ENCODE data around the gene SNAI3. TPM values are rescaled to one million over a fixed set of nuclear protein-coding genes. Genes with fewer than 3 reads are reported as not detected.
"Not testable (repeated sequence)": the region's sequence is repeated elsewhere in the genome, so short reads cannot be mapped to it uniquely, and the experiment has no call there.

The SNAI3 gene
- total RNA-seq, 1 donor from 2014 or later: 1.2 TPM

DNA sequence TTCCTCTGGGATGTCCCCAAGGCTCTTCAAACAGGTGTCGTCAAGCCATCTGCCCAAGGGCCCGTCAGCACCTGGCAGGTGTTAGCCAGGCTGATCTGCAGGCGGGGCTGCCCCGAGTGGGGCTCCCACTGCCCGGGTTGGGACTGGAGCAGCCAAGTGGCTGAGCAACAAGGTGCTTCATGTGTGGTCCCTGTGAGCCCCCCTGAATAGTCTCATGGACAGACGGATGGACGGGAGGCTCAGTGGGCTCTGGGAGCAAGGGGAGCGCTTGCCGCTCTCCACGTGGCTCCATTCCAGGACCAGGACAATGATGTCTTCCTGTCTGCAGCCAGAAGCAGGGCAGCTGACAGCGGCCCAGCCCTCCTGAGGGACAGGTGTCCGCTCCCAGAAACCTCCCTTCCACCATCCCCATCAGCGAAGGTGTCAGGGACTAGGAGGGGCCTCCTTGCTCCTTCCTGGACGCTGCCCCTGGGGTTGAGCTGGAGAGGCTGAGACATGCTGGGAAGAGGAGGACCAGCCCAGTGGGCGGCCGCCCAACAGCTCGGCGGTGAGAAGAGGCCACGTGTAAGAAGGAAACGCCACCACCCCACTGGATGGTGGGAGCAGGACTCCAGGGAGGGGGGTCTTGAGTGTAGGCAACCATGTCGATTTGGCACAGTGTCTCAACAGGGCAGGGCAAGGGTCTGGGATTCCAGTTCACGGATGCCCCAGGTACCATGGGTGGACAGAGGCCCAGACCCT, 9.6 kb downstream of the SNAI3 start:
- no peak for DNase-seq (ENCODE audit: low spot score, unreplicated experiment)
- H3K27me3 Mint-ChIP-seq: no peaks in the 10 kb centered on the region
- no peaks in the 10 kb centered on the region for H3K36me3 Mint-ChIP-seq (ENCODE audit: insufficient read depth)
- no peak overlapping the region for H3K27ac Mint-ChIP-seq
- H3K4me3 Mint-ChIP-seq (ENCODE audit: low read depth): no peak overlapping the region
- no peaks in the 10 kb centered on the region for H3K4me1 Mint-ChIP-seq (ENCODE audit: low read depth)
- no peaks in the 10 kb centered on the region for H3K9me3 Mint-ChIP-seq (ENCODE audit: low read depth)
- TF ChIP-seq, protein P1, sequence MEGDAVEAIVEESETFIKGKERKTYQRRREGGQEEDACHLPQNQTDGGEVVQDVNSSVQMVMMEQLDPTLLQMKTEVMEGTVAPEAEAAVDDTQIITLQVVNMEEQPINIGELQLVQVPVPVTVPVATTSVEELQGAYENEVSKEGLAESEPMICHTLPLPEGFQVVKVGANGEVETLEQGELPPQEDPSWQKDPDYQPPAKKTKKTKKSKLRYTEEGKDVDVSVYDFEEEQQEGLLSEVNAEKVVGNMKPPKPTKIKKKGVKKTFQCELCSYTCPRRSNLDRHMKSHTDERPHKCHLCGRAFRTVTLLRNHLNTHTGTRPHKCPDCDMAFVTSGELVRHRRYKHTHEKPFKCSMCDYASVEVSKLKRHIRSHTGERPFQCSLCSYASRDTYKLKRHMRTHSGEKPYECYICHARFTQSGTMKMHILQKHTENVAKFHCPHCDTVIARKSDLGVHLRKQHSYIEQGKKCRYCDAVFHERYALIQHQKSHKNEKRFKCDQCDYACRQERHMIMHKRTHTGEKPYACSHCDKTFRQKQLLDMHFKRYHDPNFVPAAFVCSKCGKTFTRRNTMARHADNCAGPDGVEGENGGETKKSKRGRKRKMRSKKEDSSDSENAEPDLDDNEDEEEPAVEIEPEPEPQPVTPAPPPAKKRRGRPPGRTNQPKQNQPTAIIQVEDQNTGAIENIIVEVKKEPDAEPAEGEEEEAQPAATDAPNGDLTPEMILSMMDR (IDR thresholded peaks at IDR 0.05; ENCODE audit: unreplicated experiment): no peak

DNA sequence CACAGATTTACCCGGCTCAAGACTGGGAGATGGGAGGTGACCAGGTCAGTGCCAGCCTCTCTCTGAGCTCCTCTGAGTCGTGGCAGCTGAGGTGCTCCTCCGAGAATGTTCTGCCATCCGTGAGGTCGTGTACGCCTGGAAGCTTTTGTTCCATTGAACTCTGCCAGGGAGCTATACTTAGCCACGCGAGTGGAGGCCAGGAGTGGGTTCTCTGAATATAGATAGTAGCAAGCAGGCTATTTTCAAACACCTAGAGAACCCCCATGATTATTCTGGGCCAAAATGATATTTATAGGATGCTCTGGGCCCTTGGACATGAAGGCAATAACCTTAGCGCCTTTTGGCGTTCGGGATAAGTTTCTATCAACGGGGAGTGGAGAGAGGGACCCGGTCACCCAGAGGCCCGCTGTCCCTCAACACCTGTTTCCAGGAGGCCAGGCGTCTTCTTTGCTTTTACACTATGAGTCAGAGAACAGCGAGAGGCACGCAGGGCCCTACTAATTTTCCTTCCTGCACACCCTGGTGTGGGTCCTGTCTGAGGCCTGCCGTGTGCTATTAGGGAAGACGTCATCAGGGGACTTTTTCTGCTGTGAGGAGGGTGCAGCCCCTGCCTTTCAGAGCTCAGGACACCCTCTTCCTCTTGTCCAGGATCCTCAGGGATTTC, 12.5 kb downstream of the SNAI3 start:
- H3K27ac Mint-ChIP-seq: no peak overlapping the region
- H3K27me3 Mint-ChIP-seq: no peaks in the 10 kb centered on the region
- TF ChIP-seq, protein P1 (IDR thresholded peaks at IDR 0.05; ENCODE audit: unreplicated experiment): no peak
- no peak for DNase-seq (ENCODE audit: low spot score, unreplicated experiment)
- H3K9me3 Mint-ChIP-seq (ENCODE audit: low read depth): no peaks in the 10 kb centered on the region
- H3K4me3 Mint-ChIP-seq (ENCODE audit: low read depth): no peak overlapping the region
- H3K4me1 Mint-ChIP-seq (ENCODE audit: low read depth): no peaks in the 10 kb centered on the region
- H3K36me3 Mint-ChIP-seq (ENCODE audit: insufficient read depth): no peaks in the 10 kb centered on the region

DNA sequence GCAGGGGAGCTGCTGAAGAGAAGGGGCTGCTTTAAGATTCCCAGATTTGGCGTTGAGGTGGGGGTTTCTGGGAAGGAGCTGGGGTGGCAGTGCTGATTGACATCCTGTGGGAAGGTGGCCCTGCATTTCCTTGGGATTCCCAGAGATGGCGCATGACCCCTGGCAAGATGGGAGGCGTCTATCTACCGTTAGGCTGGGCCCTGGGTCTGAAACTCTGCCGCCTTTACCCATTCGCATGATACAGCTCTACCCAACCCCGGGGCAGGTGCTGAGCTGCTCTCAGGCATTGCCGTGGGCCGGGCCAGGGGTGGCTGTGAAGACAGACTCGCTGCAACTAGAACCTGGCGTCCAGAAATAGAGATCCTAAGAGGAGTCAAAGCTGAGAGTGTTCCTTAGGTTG, 13.5 kb downstream of the SNAI3 start:
- Mint-ChIP-seq H3K27me3 (no peaks in the 10 kb centered on the region), H3K4me1 (ENCODE audit: low read depth) (no peaks in the 10 kb centered on the region), H3K9me3 (ENCODE audit: low read depth) (no peaks in the 10 kb centered on the region), H3K27ac (no peak overlapping the region), H3K36me3 (ENCODE audit: insufficient read depth) (peaks cover 1% of the 10 kb centered on the region), H3K4me3 (ENCODE audit: low read depth) (no peak overlapping the region)
- no peak for DNase-seq (ENCODE audit: low spot score, unreplicated experiment)
- TF ChIP-seq, protein P1 (IDR thresholded peaks at IDR 0.05; ENCODE audit: unreplicated experiment): peak; percentile 34

DNA sequence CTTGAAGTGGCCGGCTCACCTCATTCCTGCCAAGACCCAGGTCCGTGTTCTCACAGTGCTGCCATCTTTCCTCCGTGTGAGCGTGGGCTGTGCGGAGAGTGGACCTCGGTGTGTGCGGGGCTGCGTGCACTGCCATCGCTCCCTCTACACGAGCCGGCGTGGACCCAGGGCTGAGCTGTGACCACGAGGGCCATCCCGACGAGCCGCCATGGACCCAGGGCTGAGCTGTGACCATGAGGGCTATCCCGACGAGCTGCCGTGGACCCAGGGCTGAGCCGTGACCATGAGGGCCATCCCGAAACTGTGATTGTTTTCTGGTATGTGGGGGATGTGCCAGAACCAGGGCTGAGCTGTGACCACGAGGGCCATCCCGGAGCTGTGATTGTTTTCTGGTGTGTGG, 14.5 kb downstream of the SNAI3 start:
- Mint-ChIP-seq H3K4me1 (ENCODE audit: low read depth) (no peaks in the 10 kb centered on the region), H3K36me3 (ENCODE audit: insufficient read depth) (peaks cover 1% of the 10 kb centered on the region), H3K4me3 (ENCODE audit: low read depth) (no peak overlapping the region), H3K27ac (no peak overlapping the region), H3K27me3 (no peaks in the 10 kb centered on the region), H3K9me3 (ENCODE audit: low read depth) (no peaks in the 10 kb centered on the region)
- TF ChIP-seq, protein P1 (IDR thresholded peaks at IDR 0.05; ENCODE audit: unreplicated experiment): no peak
- DNase-seq (ENCODE audit: low spot score, unreplicated experiment): no peak

DNA sequence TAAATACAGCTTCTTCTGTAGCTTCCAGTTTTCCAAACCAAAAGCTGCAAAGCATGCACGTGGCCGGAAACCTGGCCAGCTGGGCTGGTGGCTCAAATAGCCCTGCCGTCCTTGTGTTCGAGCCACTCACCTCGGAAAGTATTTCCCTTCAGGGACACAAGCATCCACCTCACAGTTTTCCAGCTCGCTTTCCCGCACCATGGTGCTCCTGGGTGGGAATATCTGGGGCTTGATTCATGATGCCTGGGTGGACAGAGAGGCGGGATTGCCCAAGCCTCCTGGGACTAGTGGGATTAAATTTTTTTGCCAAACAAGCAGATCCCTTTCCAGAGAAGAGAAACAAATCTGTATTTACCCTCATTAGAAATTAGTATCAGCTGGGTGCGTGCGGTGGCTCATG, 16.3 kb downstream of the SNAI3 start:
- H3K27me3 Mint-ChIP-seq: no peaks in the 10 kb centered on the region
- TF ChIP-seq, protein P1 (IDR thresholded peaks at IDR 0.05; ENCODE audit: unreplicated experiment): no peak
- H3K4me3 Mint-ChIP-seq (ENCODE audit: low read depth): no peak overlapping the region
- H3K36me3 Mint-ChIP-seq (ENCODE audit: insufficient read depth): peaks cover 1% of the 10 kb centered on the region
- no peaks in the 10 kb centered on the region for H3K9me3 Mint-ChIP-seq (ENCODE audit: low read depth)
- H3K4me1 Mint-ChIP-seq (ENCODE audit: low read depth): no peaks in the 10 kb centered on the region
- no peak for DNase-seq (ENCODE audit: low spot score, unreplicated experiment)
- no peak overlapping the region for H3K27ac Mint-ChIP-seq

DNA sequence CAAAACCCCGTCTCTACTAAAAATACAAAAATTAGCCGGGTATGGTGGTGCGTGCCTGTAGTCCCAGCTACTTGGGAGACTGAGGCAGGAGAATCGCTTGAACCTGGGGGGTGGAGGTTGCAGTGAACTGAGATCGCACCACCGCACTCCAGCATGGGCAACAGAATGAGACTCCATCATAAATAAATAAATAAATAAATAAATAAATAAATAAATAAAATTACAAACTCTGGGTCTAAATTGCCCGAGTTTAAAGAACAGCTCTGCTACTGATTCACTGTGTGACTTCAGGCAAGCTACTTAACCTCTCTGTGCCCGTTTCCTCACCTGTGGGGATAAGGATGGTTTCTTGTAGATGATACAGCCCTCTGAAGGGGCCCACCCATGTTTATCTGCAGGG, 16.8 kb downstream of the SNAI3 start:
- DNase-seq (ENCODE audit: low spot score, unreplicated experiment); H3K9me3 Mint-ChIP-seq (ENCODE audit: low read depth); H3K36me3 Mint-ChIP-seq (ENCODE audit: insufficient read depth); H3K4me1 Mint-ChIP-seq (ENCODE audit: low read depth); H3K4me3 Mint-ChIP-seq (ENCODE audit: low read depth); H3K27me3 Mint-ChIP-seq; H3K27ac Mint-ChIP-seq: not testable (repeated sequence)
